LNCAP (cell line): ENCODE data around the gene SMPDL3A.

Experiments used
- CTCF ChIP-seq: fragments of 450-650 bp; IDR thresholded peaks from 2 replicates; pipeline ENCODE4 v1.5.1; 2017; ENCODE audit warnings: mild to moderate bottlenecking

The SMPDL3A gene

GRCh38 chr6:122831511-122831910 is 42.5 kb downstream of the SMPDL3A start:
- TF ChIP-seq CTCF = no peak

DNA sequence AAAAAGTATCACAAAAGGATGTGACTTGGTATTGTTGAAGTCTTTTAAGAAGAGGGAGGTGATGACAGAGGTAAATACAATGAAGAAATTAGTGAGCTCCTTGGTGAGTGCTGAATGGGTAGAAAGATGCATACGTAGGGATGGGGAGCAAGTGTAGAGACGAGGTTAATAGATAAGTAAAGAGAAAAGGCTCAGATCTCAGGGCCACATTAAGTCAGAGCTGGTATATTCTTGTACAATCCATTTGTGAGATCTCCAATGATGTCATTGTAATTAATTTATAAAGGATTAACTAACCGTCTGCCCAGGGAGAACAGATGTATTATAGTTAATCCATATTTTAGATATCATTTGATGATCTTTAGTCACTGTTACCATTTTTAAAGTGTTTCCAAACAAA is 43.4 kb downstream of the SMPDL3A start:
- TF ChIP-seq CTCF = no peak

DNA sequence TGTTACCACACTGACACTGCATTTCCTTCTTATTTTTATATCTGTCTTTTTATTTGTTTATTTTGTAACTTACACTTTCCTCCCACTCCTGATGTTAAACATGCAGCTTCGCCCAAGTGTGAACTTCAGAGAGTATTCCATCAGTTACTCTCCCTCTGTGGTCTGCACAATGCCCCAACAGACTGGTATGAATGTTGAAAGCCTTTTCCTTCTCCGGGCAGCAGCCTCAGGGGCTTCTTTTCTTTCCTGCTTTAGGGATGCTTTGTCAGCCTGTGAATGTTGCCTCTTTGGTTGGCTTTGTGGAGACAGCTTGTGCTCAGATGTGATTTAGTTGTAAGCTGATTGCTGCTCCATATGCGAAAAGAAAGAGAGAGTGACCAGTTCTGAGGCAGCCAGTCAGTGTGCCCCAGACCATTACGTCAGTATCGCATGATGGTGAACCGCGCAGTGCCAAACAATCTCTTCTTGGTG is 44.0 kb downstream of the SMPDL3A start:
- TF ChIP-seq CTCF = no peak

GRCh38 chr6:122838060-122838780 is 49.2 kb downstream of the SMPDL3A start:
- TF ChIP-seq CTCF = peak; percentile 71

DNA sequence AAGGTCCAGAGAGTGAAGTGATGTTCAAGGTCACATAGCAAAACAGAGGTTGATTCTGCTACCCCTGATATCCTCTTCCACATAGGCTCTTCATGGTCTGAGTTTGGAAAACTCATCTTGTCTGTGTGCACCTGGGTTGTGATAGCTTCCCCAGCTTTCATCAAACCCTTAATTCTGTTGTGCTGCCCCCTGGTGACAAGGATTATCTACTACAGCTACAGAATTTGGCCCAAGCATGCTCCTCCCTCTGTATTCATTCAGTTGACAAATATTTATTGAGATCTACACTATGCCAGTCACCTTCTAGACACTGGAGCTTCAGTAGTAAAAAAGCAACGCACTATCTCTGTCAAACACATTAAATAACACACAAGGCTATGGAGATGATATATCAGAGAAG is 50.4 kb downstream of the SMPDL3A start:
- TF ChIP-seq CTCF = peak; percentile 69

- no peak for TF ChIP-seq CTCF
Observed at GRCh38 chr6:122839906-122840305, 50.8 kb downstream of the SMPDL3A start.

DNA sequence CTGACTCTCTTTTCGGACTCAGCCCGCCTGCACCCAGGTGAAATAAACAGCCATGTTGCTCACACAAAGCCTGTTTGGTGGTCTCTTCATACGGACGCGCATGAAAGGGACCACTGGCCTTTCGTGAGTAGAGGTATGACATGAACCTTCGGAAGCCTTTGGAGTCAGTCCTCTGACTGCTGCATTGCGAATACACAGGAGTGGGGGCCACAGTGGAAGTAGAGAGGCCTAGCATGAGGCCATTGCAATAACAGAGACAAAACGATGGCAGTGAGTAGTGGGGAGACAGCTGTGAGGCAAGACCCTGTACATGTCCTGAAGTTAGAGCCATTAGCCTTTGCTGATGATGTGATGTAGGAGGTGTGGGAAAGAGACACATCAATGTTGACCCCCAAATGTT is 56.4 kb downstream of the SMPDL3A start:
- no peak for TF ChIP-seq CTCF
